ENCODE measurements around the gene AP3S2.
"Not testable (repeated sequence)": the region's sequence is repeated elsewhere in the genome, so short reads cannot be mapped to it uniquely, and the experiment has no call there.

AP3S2 gene

GRCh38 chr15:89863918-89864317, 29.9 kb downstream of the AP3S2 start:
- DNase-seq = no peak

- no peak for DNase-seq
These were observed 32.9 kb downstream of the AP3S2 start for GRCh38 chr15:89860891-89861290.

GRCh38 chr15:89860431-89860830, 33.4 kb downstream of the AP3S2 start:
- DNase-seq = no peak

GRCh38 chr15:89858661-89859458, 34.9 kb downstream of the AP3S2 start:
- no peak for DNase-seq

- no peak for DNase-seq
These were observed 36.1 kb downstream of the AP3S2 start for GRCh38 chr15:89857673-89858072.

GRCh38 chr15:89855948-89856347, 37.8 kb downstream of the AP3S2 start:
- DNase-seq = no peak

- DNase-seq = not testable (repeated sequence)
These were observed 38.9 kb downstream of the AP3S2 start for GRCh38 chr15:89854863-89855262.

GRCh38 chr15:89852342-89852995, 41.3 kb downstream of the AP3S2 start:
- no peak for DNase-seq

- no peak for DNase-seq
These were observed 42.0 kb downstream of the AP3S2 start for GRCh38 chr15:89851673-89852341.

GRCh38 chr15:89848970-89849292, 44.9 kb downstream of the AP3S2 start:
- DNase-seq = no peak

- no peak for DNase-seq
These were observed 46.7 kb downstream of the AP3S2 start for GRCh38 chr15:89847101-89847500.

GRCh38 chr15:89845305-89845893, 48.4 kb downstream of the AP3S2 start:
- DNase-seq = no peak

GRCh38 chr15:89841962-89842361, 51.8 kb downstream of the AP3S2 start:
- no peak for DNase-seq

GRCh38 chr15:89841306-89841705, 52.5 kb downstream of the AP3S2 start:
- no peak for DNase-seq

GRCh38 chr15:89839167-89839810, 54.5 kb downstream of the AP3S2 start:
- DNase-seq = no peak

- no peak for DNase-seq
These were observed 56.0 kb downstream of the AP3S2 start for GRCh38 chr15:89837830-89838178.

- no peak for DNase-seq
These were observed 56.5 kb downstream of the AP3S2 start for GRCh38 chr15:89837134-89837829.

GRCh38 chr15:89836267-89837133, 57.3 kb downstream of the AP3S2 start:
- no peak for DNase-seq

GRCh38 chr15:89835176-89835564, 58.6 kb downstream of the AP3S2 start:
- DNase-seq = no peak

- DNase-seq = not testable (repeated sequence)
These were observed 59.2 kb downstream of the AP3S2 start for GRCh38 chr15:89834465-89835175.

- DNase-seq = no peak
These were observed 59.8 kb downstream of the AP3S2 start for GRCh38 chr15:89833966-89834365.

Data from right hindlimb (tissue), 1 donor.